NCI-H1092 treated with DMSO at 0.1 percent for 48 hours (cell line): ENCODE results near the gene SORL1.
A peak's percentile ranks its signal among the peaks of the same experiment; 100 is the strongest.

Source experiments
- DNase-seq: peaks from one replicate; lab custom pipeline; 2025; lab: John Stamatoyannopoulos, UW

SORL1 gene

GRCh38 chr11:121535129-121535796 lies 83.1 kb downstream of the SORL1 start:
- DNase-seq = peak; percentile 77

GRCh38 chr11:121536126-121536525 lies 84.0 kb downstream of the SORL1 start:
- no peak for DNase-seq

- no peak for DNase-seq
Observed at GRCh38 chr11:121538054-121538453, 85.9 kb downstream of the SORL1 start.

- DNase-seq = no peak
Observed at GRCh38 chr11:121539000-121539399, 86.9 kb downstream of the SORL1 start.

- DNase-seq = peak; percentile 82
Observed at GRCh38 chr11:121540627-121541026, 88.5 kb downstream of the SORL1 start.

GRCh38 chr11:121543836-121544380 lies 91.8 kb downstream of the SORL1 start:
- DNase-seq = no peak

GRCh38 chr11:121544956-121545355 lies 92.8 kb downstream of the SORL1 start:
- DNase-seq = no peak

GRCh38 chr11:121547574-121547973 lies 95.5 kb downstream of the SORL1 start:
- peak; percentile 87 for DNase-seq

- no peak for DNase-seq
Observed at GRCh38 chr11:121550247-121551030, 98.3 kb downstream of the SORL1 start.

GRCh38 chr11:121551463-121551862 lies 99.3 kb downstream of the SORL1 start:
- no peak for DNase-seq

GRCh38 chr11:121552154-121552553 lies 100.0 kb downstream of the SORL1 start:
- no peak for DNase-seq

- no peak for DNase-seq
Observed at GRCh38 chr11:121552644-121553043, 100.5 kb downstream of the SORL1 start.

GRCh38 chr11:121553389-121553788 lies 101.3 kb downstream of the SORL1 start:
- DNase-seq = peak; percentile 44

GRCh38 chr11:121553806-121554205 lies 101.7 kb downstream of the SORL1 start:
- peak; percentile 72 for DNase-seq

GRCh38 chr11:121554552-121554951 lies 102.4 kb downstream of the SORL1 start:
- DNase-seq = peak; percentile 90

- DNase-seq = peak; percentile 97
Observed at GRCh38 chr11:121555121-121555520, 103.0 kb downstream of the SORL1 start.

- DNase-seq = no peak
Observed at GRCh38 chr11:121556937-121557336, 104.8 kb downstream of the SORL1 start.

GRCh38 chr11:121557348-121557747 lies 105.2 kb downstream of the SORL1 start:
- no peak for DNase-seq

- DNase-seq = no peak
Observed at GRCh38 chr11:121559606-121560200, 107.6 kb downstream of the SORL1 start.

- no peak for DNase-seq
Observed at GRCh38 chr11:121560236-121560635, 108.1 kb downstream of the SORL1 start.

- DNase-seq = no peak
Observed at GRCh38 chr11:121561240-121561639, 109.1 kb downstream of the SORL1 start.

GRCh38 chr11:121561716-121562115 lies 109.6 kb downstream of the SORL1 start:
- DNase-seq = no peak

GRCh38 chr11:121563003-121563402 lies 110.9 kb downstream of the SORL1 start:
- DNase-seq = no peak
